Activated CD8-positive, alpha-beta T cell treated with anti-CD3 and anti-CD28 coated beads for 36 hours (primary cell): ENCODE data around the gene SCRG1. TPM values are rescaled to one million over a fixed set of nuclear protein-coding genes. Genes with fewer than 3 reads are reported as not detected.

Experiments
- ATAC-seq: fragments of 200-7000 bp; cut with Tn5 transposase; one replicate; pipeline ENCODE4 v1.10.0; 2021; ENCODE audit warnings: mild to moderate bottlenecking, moderate library complexity
- CTCF ChIA-PET: fragments of 350-600 bp; sonication (Branson Sonifier 250); formaldehyde crosslinking; loops from one replicate; lab custom pipeline; 2021; ENCODE audit warnings: antibody characterized with exemption; lab: Charles Lee
- POLR2A ChIA-PET: fragments of 350-600 bp; sonication (Branson Sonifier 250); formaldehyde crosslinking; loops from one replicate; lab custom pipeline; 2021; ENCODE audit warnings: antibody characterized with exemption; lab: Charles Lee
- DNase-seq: peaks from one replicate; pipeline ENCODE4 v3.0.0-alpha.2; 2020
- H3K27ac Mint-ChIP-seq: one replicate; pipeline ENCODE4 v1.8.0; 2021; ENCODE audit warnings: mild to moderate bottlenecking, mixed read lengths
- H3K27me3 Mint-ChIP-seq: one replicate; pipeline ENCODE4 v1.8.0; 2021; ENCODE audit warnings: mixed read lengths
- H3K36me3 Mint-ChIP-seq: one replicate; pipeline ENCODE4 v1.8.0; 2021; ENCODE audit warnings: low read depth, mixed read lengths
- H3K4me1 Mint-ChIP-seq: one replicate; pipeline ENCODE4 v1.8.0; 2021; ENCODE audit warnings: low read depth, mixed read lengths
- H3K4me3 Mint-ChIP-seq: one replicate; pipeline ENCODE4 v1.8.0; 2021; ENCODE audit warnings: mild to moderate bottlenecking, moderate library complexity, mixed read lengths
- H3K9me3 Mint-ChIP-seq: one replicate; pipeline ENCODE4 v1.8.0; 2021; ENCODE audit warnings: mixed read lengths
- intact Hi-C: fragments of 100-400 bp; cut with micrococcal nuclease; formaldehyde crosslinking; loops from one replicate; pipeline ENCODE4 v1.10.0; 2022
- total RNA-seq, 2 experiments: library from RNA; stranded (reverse); gene quantifications; one replicate each; pipeline ENCODE4 v1.2.3, GENCODE V29; 2021
- TF ChIP-seq, protein P1 (sequence below): fragments of 200-600 bp; IDR thresholded peaks from one replicate; pipeline ENCODE4 v1.8.0; 2022; ENCODE audit warnings: antibody characterized with exemption, mild to moderate bottlenecking

SCRG1 gene
- total RNA-seq, 2 experiments from 2014 or later, result not detected

DNA sequence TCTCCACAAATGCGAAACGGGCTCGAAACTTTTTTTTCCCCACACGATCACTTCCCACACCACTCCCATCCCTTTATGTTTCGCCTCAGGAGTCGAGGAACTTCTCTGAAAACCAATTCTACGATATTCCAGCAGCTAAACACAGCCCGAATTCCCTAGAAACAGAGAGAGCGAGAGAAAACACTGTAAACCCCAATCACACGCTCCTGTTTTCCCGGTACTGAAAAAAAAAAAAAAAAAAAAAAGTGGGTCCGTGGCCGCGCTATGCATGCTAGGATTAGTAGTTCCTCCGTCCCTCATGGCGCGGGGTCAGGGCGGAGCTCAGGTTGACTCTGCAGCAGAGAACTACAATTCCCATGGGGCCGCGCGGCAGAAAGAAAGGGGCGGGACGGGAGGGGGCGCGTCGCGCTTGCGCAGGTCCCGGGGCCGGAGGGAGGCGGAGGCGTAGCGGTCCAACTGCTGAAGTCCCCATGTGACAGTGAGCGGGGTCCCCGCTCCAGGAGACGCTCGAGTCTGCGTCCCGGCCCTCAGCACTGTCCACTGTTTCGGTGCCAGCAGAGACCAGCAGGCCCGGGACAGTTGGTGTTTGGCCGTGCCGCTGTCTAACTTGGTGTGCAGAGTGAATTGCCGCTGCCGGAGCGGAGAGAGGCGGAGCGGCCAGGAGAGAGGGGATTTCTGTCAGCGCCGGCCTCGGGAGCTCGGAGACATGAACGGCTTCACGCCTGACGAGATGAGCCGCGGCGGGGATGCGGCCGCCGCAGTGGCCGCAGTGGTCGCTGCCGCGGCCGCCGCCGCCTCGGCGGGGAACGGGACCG, 28.2 kb downstream of the SCRG1 start, which contains the start of gene SAP30:
TSS of gene SAP30 (plus strand) at position 478 of the 815 bp plus-strand sequence. CDS start at position 707, 229 bp downstream.
- intact Hi-C loops, result no loop called here
- Mint-ChIP-seq H3K36me3 (peaks cover 23% of the 10 kb centered on the region), H3K27ac (peak within 1 kb of the TSS; percentile 98), H3K4me1 (peaks cover 32% of the 10 kb centered on the region), H3K27me3 (peaks cover 14% of the 10 kb centered on the region), H3K4me3 (peak within 1 kb of the TSS; percentile 97), H3K9me3 (no peaks in the 10 kb centered on the region)
- DNase-seq, result peak; percentile 98
- peak; percentile 88 for ATAC-seq
- POLR2A ChIA-PET, result interaction anchor here (0.7 to 4.5 kb wide), 5 partner anchors 12 to 77 kb away, joined by 3 to 79 read pairs (median 8); partner anchors contain the start of gene HMGB2
- TF ChIP-seq, protein P1, sequence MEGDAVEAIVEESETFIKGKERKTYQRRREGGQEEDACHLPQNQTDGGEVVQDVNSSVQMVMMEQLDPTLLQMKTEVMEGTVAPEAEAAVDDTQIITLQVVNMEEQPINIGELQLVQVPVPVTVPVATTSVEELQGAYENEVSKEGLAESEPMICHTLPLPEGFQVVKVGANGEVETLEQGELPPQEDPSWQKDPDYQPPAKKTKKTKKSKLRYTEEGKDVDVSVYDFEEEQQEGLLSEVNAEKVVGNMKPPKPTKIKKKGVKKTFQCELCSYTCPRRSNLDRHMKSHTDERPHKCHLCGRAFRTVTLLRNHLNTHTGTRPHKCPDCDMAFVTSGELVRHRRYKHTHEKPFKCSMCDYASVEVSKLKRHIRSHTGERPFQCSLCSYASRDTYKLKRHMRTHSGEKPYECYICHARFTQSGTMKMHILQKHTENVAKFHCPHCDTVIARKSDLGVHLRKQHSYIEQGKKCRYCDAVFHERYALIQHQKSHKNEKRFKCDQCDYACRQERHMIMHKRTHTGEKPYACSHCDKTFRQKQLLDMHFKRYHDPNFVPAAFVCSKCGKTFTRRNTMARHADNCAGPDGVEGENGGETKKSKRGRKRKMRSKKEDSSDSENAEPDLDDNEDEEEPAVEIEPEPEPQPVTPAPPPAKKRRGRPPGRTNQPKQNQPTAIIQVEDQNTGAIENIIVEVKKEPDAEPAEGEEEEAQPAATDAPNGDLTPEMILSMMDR, result no peak
- CTCF ChIA-PET, result interaction anchor here (0.8 to 2.7 kb wide), 5 partner anchors 31 to 69 kb away, joined by 3 to 10 read pairs (median 3); partner anchors contain the start of gene HMGB2

DNA sequence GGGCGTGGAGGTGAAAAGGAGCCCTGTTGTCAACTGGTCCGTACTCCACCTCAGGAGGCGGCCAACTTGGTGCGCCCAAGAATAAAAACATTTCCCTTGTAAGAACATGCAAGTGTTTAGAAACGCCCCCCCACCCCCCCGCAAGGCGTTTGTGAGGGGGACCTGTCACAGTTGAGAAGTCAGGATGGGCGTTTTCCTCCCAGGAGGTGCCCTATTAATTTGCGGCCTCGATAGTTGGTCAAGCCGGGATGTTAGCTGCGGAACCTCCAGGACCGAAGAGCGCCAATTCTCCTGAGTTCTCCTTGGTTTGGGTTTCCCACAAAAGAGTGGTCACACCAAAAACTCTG, 28.8 kb downstream of the SCRG1 start:
- CTCF ChIA-PET, result interaction anchor here (1.0 to 2.7 kb wide), 2 partner anchors 35 to 37 kb away, joined by 3 to 10 read pairs; partner anchors contain the start of gene HMGB2
- POLR2A ChIA-PET, result interaction anchor here (0.7 to 4.5 kb wide), 4 partner anchors 31 to 77 kb away, joined by 3 to 79 read pairs (median 16); partner anchors contain the start of gene HMGB2
- intact Hi-C loops, result no loop called here
- H3K9me3 Mint-ChIP-seq, result no peaks in the 10 kb centered on the region
- peaks cover 35% of the 10 kb centered on the region for H3K4me1 Mint-ChIP-seq
- H3K27me3 Mint-ChIP-seq, result peaks cover 14% of the 10 kb centered on the region
- TF ChIP-seq, protein P1, result no peak
- H3K36me3 Mint-ChIP-seq, result peaks cover 21% of the 10 kb centered on the region
- peak overlapping the region; percentile 98 for H3K27ac Mint-ChIP-seq
- DNase-seq (peak; percentile 80), ATAC-seq (peak; percentile 26)
- peak overlapping the region; percentile 97 for H3K4me3 Mint-ChIP-seq

GRCh38 chr4:173367946-173368345, 31.0 kb downstream of the SCRG1 start:
- ATAC-seq (no peak), DNase-seq (no peak)
- Mint-ChIP-seq H3K27me3 (peaks cover 8% of the 10 kb centered on the region), H3K27ac (no peak overlapping the region), H3K9me3 (no peaks in the 10 kb centered on the region), H3K36me3 (peaks cover 13% of the 10 kb centered on the region), H3K4me1 (peaks cover 31% of the 10 kb centered on the region), H3K4me3 (peak overlapping the region; percentile 40)
- CTCF ChIA-PET, result interaction anchor here (1.0 to 1.6 kb wide), 8 partner anchors 11 to 67 kb away, joined by 3 to 4 read pairs (median 4); partner anchors contain the start of gene HMGB2
- intact Hi-C loops, result no loop called here
- TF ChIP-seq, protein P1, result no peak
- POLR2A ChIA-PET, result interaction anchor here (1.4 kb wide), 1 partner anchor 34 kb away, joined by 13 read pairs; the partner anchor contains the start of gene HMGB2

GRCh38 chr4:173367285-173367684, 31.6 kb downstream of the SCRG1 start:
- intact Hi-C loops, result no loop called here
- ATAC-seq, result no peak
- ChIA-PET POLR2A (interaction anchor here (1.4 kb wide), 1 partner anchor 33 kb away, joined by 13 read pairs; the partner anchor contains the start of gene HMGB2), CTCF (interaction anchor here (1.0 to 1.6 kb wide), 7 partner anchors 29 to 66 kb away, joined by 3 to 4 read pairs (median 4); partner anchors contain the start of gene HMGB2)
- no peak for DNase-seq
- Mint-ChIP-seq H3K27me3 (peaks cover 6% of the 10 kb centered on the region), H3K4me3 (peak overlapping the region; percentile 20), H3K9me3 (no peaks in the 10 kb centered on the region), H3K27ac (no peak overlapping the region), H3K36me3 (peaks cover 9% of the 10 kb centered on the region), H3K4me1 (peaks cover 27% of the 10 kb centered on the region)
- TF ChIP-seq, protein P1, result no peak
